Muscle layer of colon (tissue), 2 donors: Measurements from ENCODE around the gene ALOX5AP.

Experiments
- H3K27ac ChIP-seq: one replicate; pipeline ENCODE4 v1.7.0; 2013; ENCODE audit warnings: low read depth, mild to moderate bottlenecking, low read length, moderate library complexity
- H3K27me3 ChIP-seq, 2 donors: one replicate each; pipeline ENCODE4 v1.7.0; 2013; ENCODE audit warnings: low read length in 2 of 2, mild to moderate bottlenecking in 2 of 2; ENCODE audit not compliant: insufficient read depth in 2 of 2, control insufficient read depth in 1 of 2
- H3K36me3 ChIP-seq: one replicate; pipeline ENCODE4 v1.7.0; 2013; ENCODE audit warnings: mild to moderate bottlenecking, low read length; ENCODE audit not compliant: insufficient read depth
- H3K4me1 ChIP-seq: one replicate; pipeline ENCODE4 v1.7.0; 2013; ENCODE audit warnings: mild to moderate bottlenecking, low read length; ENCODE audit not compliant: insufficient read depth
- H3K4me3 ChIP-seq, 2 donors: one replicate each; pipeline ENCODE4 v1.7.0; 2013; ENCODE audit warnings: low read length in 2 of 2, low read depth in 1 of 2, mild to moderate bottlenecking in 1 of 2, moderate library complexity in 1 of 2
- H3K9ac ChIP-seq: one replicate; pipeline ENCODE4 v1.7.0; 2013; ENCODE audit warnings: low read length
- H3K9me3 ChIP-seq: one replicate; pipeline ENCODE4 v1.7.0; 2013; ENCODE audit warnings: mild to moderate bottlenecking, low read length
- donor health status: abdominal sarcoma.
- donor health status: Adenocarcinoma of cecum.

The ALOX5AP gene

DNA sequence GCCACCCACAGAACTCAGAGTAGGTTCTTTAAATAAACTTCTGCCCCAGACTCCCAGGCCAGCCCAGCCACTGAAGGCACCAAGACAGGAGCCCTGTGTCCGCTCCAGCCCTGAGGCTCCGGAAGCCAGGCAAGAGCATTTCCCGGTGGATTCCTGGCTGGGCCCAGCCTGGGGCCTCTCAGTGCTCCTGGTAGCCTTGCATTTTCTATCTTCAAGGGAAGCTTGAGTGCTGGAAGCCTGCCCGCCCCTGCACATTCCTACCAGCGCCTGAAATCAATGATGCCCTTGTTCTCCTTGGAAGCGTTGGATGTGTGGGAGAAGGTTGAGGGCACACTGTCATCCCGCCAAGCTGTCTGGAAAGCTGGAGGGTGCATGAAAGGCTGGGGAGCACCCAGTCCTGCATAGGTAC is 70.3 kb downstream of the ALOX5AP start:
- Histone ChIP-seq H3K36me3 (no peaks in the 10 kb centered on the region), H3K27ac (no peak overlapping the region), H3K9me3 (no peaks in the 10 kb centered on the region), H3K4me1 (peaks cover 12% of the 10 kb centered on the region), H3K4me3 (no peak overlapping the region), H3K27me3 (no peaks in the 10 kb centered on the region), H3K9ac (no peak overlapping the region)

GRCh38 chr13:30806784-30807183 is 71.4 kb downstream of the ALOX5AP start:
- Histone ChIP-seq H3K27me3 (no peaks in the 10 kb centered on the region), H3K27ac (no peak overlapping the region), H3K9me3 (no peaks in the 10 kb centered on the region), H3K36me3 (no peaks in the 10 kb centered on the region), H3K4me1 (peaks cover 12% of the 10 kb centered on the region), H3K9ac (no peak overlapping the region), H3K4me3 (no peak overlapping the region)

DNA sequence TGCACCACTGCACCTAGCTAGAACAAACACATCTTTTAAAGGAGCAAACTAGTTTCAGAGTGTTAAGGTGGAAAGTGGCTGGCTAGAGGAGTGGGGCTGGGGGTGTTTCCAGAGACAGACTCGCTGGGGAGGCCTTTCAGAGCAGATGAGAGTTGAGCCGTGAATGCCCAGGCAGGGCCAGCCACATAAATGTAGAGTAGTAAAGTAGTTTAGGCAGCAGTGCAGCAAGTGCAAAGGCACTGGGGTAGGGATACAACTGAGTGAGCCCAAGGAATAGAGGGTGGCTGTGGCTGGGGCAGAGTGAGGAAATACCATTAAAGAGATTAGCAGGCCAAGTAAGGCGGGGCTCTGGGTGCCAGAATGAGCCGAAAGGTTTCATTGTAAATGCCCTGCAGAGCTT is 72.0 kb downstream of the ALOX5AP start:
- Histone ChIP-seq H3K36me3 (no peaks in the 10 kb centered on the region), H3K4me3 (no peak overlapping the region), H3K4me1 (peaks cover 12% of the 10 kb centered on the region), H3K9ac (no peak overlapping the region), H3K27ac (no peak overlapping the region), H3K27me3 (no peaks in the 10 kb centered on the region), H3K9me3 (no peaks in the 10 kb centered on the region)

DNA sequence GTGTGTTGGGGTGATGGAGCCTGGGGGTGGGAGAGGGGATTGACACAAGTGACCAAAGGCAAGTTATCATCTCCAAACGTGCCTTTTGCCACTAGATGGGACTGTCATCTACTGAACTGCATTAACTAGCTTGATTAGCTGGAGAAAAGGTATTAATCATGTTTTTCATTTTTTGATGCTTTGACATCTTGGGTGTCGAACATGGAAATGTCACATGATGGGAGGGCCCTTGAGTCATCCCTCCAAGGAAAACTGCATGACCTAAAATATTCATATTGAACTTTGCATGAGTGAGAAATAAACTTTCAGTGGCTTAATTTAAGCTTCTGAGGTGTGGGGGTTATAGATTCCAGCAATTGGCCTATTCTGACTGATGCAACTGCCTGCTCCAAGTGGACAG is 73.3 kb downstream of the ALOX5AP start:
- Histone ChIP-seq H3K36me3 (no peaks in the 10 kb centered on the region), H3K4me3 (no peak overlapping the region)

DNA sequence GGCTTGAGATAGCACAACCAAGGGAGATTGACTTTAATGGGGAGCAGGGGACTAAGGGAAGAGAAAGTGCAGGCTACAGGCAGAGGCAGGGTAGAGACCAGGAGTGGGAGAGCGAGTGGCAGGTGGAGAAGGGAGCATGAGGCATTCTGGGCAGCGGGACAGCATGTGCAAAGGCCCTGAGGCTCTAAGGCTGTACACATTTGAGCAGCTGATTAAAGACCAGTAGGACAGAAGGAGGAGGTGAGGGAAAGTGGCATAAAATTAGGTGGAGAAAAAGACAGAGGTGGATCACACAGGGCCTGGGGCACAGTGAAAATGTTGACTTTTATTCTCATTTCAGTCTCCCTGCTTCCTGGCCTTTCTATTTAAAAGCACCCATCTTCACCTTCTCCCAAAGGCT is 74.4 kb downstream of the ALOX5AP start:
- H3K4me1 ChIP-seq, result peaks cover 3% of the 10 kb centered on the region
- no peak overlapping the region for H3K9ac ChIP-seq
- no peaks in the 10 kb centered on the region for H3K9me3 ChIP-seq
- no peaks in the 10 kb centered on the region for H3K36me3 ChIP-seq
- no peak overlapping the region for H3K27ac ChIP-seq
- no peak overlapping the region for H3K4me3 ChIP-seq
- H3K27me3 ChIP-seq, result no peaks in the 10 kb centered on the region

More for the DNA sequence above, 73.3 kb downstream of the ALOX5AP start:
- no peak overlapping the region for H3K9ac ChIP-seq
- H3K9me3 ChIP-seq, result no peaks in the 10 kb centered on the region
- no peaks in the 10 kb centered on the region for H3K27me3 ChIP-seq
- peaks cover 7% of the 10 kb centered on the region for H3K4me1 ChIP-seq
- H3K27ac ChIP-seq, result no peak overlapping the region

DNA sequence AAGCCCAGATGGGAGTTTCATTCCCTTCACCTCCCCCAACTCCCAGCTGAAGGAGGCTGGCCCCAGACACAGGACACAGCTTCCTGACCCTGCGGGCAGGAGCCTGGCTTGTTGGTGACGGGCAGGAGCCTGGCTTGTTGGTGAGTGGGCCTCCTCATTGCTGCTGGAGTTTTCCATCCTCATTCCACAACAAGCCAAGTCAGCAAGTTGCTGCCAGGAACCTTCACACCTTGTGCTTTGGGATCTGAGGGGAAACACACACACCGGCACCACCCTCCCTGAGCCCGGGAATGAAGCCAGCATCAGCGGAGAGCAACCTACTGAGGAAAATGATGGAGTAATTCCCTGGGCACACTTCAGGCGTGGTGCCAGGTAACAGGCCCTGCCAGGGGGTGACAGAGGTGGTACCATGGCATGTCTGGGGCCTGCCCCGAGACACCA is 74.9 kb downstream of the ALOX5AP start:
- Histone ChIP-seq H3K36me3 (no peaks in the 10 kb centered on the region), H3K27ac (no peak overlapping the region), H3K27me3 (no peaks in the 10 kb centered on the region), H3K4me1 (peaks cover 3% of the 10 kb centered on the region), H3K4me3 (no peak overlapping the region), H3K9ac (no peak overlapping the region), H3K9me3 (no peaks in the 10 kb centered on the region)

DNA sequence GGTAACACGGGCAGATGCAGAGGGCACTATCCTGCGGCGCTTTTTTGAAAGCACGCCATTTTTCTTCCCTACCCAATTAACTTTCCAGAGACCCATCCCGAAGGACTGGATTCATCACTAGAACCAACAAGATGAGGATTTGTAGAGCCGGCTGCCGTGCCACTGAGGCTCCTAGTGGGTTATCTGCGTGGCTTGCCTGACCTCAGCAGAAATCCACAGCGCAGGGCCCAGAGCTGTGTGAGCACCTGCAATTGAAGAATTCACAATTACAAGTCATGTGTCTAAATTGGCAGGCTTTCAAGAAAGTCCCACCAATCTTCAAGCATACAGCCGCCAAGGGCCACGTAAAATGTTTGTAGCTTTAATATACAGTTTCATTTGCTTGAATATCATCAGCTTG is 75.5 kb downstream of the ALOX5AP start:
- H3K4me3 ChIP-seq, result no peak overlapping the region
- H3K27me3 ChIP-seq, result no peaks in the 10 kb centered on the region
- no peak overlapping the region for H3K27ac ChIP-seq
- no peaks in the 10 kb centered on the region for H3K9me3 ChIP-seq
- no peak overlapping the region for H3K9ac ChIP-seq
- H3K4me1 ChIP-seq, result peaks cover 3% of the 10 kb centered on the region
- H3K36me3 ChIP-seq, result no peaks in the 10 kb centered on the region
